GM10248 (cell line): ENCODE data around the gene EPB42.

ENCODE experiments used
- CTCF ChIA-PET: fragments of 300-600 bp; sonication (Branson Sonifier 250); formaldehyde crosslinking; extraction: SDS; loops from one replicate; lab custom pipeline; 2021; ENCODE audit warnings: antibody characterized with exemption; lab: Yijun Ruan, JAX
- POLR2A ChIA-PET: fragments of 350-650 bp; sonication (Branson Sonifier 250); formaldehyde crosslinking; extraction: SDS; loops from one replicate; lab custom pipeline; 2020; ENCODE audit warnings: antibody characterized with exemption; lab: Yijun Ruan, JAX
- DNase-seq: peaks from one replicate; pipeline ENCODE4 v3.0.0; 2012; ENCODE audit errors: extremely low spot score
- TF ChIP-seq, protein P1 (sequence below): IDR thresholded peaks from 2 replicates; pipeline ENCODE4 v1.5.1; 2012; ENCODE audit warnings: mild to moderate bottlenecking, low read depth; ENCODE audit errors: extremely low read depth, missing control alignments, control extremely low read depth

Gene EPB42

DNA sequence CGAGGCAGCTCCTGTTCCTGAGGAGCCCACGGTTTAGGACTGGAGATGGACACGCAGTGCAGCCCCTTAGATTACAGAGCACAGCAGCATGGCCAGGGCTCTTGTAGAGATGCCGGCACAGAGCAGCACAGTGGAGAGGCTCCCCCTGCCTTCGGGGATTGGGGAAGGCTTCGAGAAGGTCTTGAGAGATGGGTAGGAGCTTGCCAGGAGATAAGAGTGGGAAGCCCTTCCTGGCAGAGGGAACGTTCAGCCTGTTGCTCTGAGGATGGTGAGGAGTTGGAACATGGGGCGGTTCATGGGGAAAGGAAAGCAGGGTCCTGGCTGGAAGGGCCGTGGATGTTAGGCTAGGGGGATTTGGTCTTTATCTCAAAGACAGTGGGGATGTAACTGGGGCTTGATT lies 10.0 kb downstream of the EPB42 start:
- DNase-seq = no peak
- ChIA-PET POLR2A (no interaction called here), CTCF (interaction anchor here (0.9 to 6.1 kb wide), 5 partner anchors 15 to 93 kb away, joined by 3 to 40 read pairs (median 8); no protein-coding TSS in a partner anchor)
- TF ChIP-seq, protein P1, sequence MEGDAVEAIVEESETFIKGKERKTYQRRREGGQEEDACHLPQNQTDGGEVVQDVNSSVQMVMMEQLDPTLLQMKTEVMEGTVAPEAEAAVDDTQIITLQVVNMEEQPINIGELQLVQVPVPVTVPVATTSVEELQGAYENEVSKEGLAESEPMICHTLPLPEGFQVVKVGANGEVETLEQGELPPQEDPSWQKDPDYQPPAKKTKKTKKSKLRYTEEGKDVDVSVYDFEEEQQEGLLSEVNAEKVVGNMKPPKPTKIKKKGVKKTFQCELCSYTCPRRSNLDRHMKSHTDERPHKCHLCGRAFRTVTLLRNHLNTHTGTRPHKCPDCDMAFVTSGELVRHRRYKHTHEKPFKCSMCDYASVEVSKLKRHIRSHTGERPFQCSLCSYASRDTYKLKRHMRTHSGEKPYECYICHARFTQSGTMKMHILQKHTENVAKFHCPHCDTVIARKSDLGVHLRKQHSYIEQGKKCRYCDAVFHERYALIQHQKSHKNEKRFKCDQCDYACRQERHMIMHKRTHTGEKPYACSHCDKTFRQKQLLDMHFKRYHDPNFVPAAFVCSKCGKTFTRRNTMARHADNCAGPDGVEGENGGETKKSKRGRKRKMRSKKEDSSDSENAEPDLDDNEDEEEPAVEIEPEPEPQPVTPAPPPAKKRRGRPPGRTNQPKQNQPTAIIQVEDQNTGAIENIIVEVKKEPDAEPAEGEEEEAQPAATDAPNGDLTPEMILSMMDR = no peak

- ChIA-PET CTCF (interaction anchor here (0.9 to 6.1 kb wide), 6 partner anchors 15 to 217 kb away, joined by 3 to 40 read pairs (median 6); no protein-coding TSS in a partner anchor), POLR2A (no interaction called here)
- DNase-seq = no peak
- TF ChIP-seq, protein P1 = no peak
Observed at GRCh38 chr15:43210172-43210745, 10.6 kb downstream of the EPB42 start.

DNA sequence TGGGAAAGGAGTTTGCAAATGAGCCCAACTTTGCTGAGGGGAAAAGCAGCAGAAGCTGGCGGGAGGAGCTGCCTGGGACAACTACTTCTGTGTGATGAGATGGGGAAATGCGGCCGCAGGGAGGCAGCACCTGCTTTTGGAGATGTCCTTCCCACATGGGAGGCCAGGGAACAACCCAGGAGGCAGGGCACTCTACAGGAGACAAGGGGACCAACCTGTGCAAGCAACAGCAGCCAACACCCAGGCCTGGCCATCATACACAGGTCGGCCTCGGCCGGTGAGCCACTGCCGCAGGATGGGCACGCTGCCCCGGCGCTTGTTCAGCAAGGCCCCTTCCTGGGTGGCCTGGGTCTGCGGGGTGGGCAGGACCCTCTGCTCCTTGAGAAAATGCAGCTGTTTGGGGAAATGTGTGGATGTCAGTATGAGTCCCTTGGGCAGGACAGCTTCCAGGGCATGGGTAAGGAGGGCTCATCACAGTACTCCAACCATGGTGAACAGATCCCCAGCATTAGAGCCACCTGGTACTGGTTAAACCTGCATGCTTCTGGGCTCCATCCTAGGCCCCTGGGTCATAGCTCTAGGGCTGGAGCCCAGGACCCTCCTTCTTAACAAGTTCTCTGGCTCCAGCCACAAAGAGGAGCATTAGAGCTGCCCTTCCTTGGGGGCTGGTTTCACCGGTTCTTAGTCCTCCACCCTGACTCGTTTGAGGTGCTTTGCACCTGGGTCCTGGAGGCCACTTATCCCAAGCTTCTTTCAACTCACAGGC lies 11.6 kb downstream of the EPB42 start:
- ChIA-PET CTCF (interaction anchor here (1.2 to 6.1 kb wide), 4 partner anchors 16 to 216 kb away, joined by 3 to 40 read pairs (median 6); no protein-coding TSS in a partner anchor), POLR2A (no interaction called here)
- peak; percentile 58 for DNase-seq
- TF ChIP-seq, protein P1 = no peak

DNA sequence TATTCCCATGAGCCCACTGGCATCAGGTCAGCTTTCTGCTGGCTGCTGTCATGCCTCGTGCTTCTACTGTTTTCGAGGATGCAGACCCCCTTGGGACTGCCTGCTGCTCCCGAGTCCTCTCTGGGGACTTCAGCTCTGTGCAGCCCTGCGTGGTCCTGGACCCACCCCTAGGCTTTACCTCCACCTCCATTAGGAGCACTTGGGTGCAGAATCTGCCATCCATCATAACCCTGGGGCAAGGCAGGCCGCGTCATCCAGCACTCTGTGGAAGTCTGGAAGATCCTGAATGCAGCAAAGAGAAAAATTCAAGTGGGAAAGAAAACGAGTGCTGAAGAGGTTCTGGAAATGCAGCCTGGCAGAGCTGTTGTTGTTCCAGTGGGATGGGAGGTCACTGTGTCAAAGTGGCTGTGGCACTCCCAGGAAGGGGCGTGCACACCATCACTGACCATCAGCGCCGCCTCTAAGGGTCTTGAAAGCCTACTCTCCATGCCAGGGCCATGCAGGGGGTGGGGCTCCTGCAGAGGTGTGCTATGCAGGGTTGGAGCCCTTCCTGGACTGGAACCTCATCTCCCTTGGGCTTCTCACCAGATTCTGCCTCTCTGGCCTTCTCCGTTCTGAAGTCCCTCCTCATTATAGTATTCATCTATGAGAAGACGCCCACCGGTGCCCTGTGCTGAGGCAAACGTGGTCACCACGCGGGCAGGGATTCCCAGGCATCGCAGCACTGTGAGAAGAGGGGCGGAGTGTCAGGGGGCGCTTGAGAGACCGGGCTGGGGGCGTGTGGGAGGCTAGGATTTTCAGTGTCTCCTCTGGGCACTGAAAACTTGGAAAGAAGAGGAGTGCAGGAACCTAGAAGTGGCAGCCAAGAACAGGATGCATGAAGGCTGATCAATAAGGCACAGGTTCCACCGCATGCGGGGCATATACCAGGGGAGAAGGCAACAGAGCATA lies 12.5 kb downstream of the EPB42 start:
- CTCF ChIA-PET = interaction anchor here (1.1 to 6.1 kb wide), 6 partner anchors 17 to 216 kb away, joined by 3 to 40 read pairs (median 5); no protein-coding TSS in a partner anchor
- POLR2A ChIA-PET = no interaction called here
- TF ChIP-seq, protein P1 = no peak
- no peak for DNase-seq

GRCh38 chr15:43207024-43207423 lies 13.8 kb downstream of the EPB42 start:
- POLR2A ChIA-PET = no interaction called here
- CTCF ChIA-PET = interaction anchor here (0.9 to 6.1 kb wide), 5 partner anchors 9 to 78 kb away, joined by 3 to 40 read pairs (median 6); no protein-coding TSS in a partner anchor
- DNase-seq = no peak
- TF ChIP-seq, protein P1 = no peak
